GM19023 (cell line): Measurements from ENCODE around the gene SULT2A1.
"Not testable (repeated sequence)": the region's sequence is repeated elsewhere in the genome, so short reads cannot be mapped to it uniquely, and the experiment has no call there.

ENCODE experiments used
- ATAC-seq: cut with Tn5 transposase; IDR thresholded peaks from one replicate; pipeline ENCODE4 v1.9.1; 2021; ENCODE audit warnings: mild to moderate bottlenecking, moderate library complexity; ENCODE audit not compliant: unreplicated experiment

SULT2A1 gene

DNA sequence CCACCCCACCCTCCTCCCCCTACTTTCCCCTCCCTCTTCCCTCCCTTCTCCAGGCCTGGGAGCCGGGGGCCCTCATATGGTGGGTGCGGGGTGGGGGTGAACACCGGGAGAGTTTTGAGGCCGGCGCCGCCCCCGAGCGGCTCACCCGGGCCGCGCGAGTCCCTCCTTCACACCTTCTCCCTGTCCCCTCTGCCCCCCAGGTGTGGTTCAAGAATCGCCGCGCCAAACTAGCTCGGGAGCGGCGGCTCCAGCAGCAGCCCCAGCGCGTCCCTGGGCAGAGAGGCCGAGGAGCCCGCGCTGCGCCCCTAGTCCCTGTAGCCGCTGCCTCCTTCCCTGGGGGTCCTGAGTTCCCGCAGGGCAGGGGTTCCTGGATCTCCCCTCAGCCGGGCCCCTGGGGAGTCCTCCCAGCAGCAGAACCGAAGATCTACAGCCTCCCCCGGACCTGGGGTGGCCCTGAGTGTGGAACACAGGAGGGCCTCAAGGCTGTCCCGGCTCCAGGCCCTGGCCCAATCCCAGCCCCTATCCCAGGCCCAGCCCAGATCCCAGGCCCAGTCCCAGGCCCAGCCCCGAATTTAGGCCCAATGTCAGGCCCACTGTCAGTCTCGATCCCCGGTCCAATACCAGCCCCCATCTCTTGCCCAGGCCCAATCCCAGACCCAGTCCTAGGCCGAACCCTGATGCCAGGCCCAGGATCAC, 25.4 kb downstream of the SULT2A1 start:
- no peak for ATAC-seq

DNA sequence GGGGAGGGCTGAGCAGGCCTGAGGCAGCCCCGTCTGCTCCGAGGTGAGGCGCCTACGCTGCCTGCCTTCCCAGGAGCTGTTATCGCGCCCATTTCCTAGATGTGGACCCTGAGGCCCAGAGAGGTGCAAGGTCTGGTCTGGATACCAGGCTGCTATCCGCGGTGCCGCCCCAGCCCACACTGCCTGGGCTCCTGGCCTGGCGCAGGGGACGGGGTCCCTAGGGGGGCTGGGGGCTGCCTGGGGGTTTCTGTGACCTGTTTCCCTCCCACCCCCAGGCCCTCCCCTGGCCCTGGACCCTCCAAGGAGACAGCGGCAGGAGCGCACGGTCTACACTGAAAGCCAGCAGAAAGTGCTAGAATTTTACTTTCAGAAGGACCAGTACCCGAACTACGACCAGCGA, 26.3 kb downstream of the SULT2A1 start:
- ATAC-seq: not testable (repeated sequence)

DNA sequence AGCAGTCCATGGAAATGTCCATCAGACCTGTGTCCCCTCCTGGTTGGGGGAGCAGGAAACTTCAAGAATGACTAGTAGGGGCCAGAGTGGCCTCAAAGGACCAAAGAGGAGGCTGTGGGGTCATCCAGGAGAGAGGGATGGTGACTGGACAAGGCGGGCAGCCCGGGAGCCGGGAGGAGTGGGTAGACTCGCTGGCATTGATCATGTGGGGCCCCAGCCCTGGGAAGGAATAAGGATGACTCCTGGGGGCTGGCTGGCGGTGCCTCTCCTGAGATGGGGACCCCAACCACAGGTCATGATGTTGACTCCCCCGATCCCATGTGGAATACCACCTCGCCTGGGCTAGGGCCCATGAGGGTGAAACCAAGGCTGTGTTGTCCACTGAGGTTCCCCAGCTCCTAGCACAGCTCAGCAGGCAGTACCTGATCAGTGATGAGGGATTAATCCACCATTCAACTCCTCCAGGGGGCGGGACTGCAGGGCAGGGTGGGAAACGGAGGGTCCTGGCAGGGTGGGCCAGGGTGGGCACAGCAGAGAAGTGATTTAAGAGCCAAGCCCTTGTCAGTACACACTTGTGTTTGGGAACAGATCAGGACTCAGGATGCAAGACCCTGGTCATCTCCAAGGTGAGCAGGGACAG, 27.3 kb downstream of the SULT2A1 start, which contains the start of gene TPRX2:
TSS of gene TPRX2 (plus strand) at position 590 of the 640 bp plus-strand sequence. CDS start at position 602, 12 bp downstream.
- not testable (repeated sequence) for ATAC-seq

DNA sequence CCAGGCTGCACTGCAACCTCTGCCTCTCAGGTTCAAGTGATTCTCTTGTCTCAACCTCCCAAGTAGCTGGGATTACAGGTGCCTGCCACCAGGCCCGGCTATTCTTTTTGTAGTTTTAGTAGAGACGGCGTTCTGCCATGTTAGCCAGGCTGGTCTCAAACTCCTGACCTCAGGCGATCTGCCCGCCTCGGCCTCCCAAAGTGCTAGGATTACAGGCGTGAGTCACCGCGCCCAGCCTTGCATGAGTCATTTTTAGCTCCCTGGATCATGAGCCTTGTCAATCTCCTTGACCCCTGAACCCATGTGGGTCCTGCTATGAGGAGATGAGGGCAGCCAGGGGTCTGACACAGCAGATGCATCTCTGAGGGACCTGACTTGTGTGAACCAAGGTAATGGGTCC, 27.9 kb downstream of the SULT2A1 start:
- ATAC-seq: not testable (repeated sequence)

DNA sequence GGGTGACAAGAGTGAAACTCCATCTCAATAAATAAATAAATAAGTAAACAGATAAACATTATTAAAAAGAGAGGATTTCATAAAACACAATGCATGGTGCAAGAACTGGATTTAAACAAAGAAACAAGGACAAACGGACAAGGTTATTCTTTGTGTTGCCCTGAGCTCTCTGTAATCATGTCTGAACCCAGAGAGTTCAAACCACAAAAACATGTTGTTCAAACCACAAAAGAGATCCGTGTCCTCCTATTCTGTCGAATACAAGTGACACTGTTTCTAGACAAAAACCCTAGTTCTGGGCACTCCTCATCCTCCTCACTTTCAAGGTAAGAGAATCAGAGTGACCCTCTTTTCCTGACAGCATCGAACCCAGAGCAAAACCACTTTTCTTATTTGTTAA, 31.7 kb downstream of the SULT2A1 start:
- ATAC-seq: no peak

DNA sequence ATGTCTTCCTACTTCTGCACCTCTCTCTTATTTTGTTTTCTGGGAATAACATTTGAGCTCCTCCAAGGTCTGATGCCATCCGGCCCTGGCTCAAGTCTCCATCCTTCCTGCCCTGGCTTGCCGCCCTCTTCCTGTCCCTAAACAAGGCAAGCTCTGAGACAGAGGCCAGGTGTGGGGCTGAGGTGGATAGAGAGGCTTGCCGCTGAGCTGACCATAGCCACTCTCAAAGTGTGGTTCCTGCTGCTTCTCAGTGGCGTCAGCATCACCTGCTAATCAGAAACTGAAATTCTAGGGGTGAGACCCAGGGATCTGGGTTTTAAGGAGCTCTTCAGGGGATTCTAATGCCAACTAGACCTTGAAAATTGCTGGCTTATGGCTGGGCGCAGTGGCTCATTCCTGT, 33.1 kb downstream of the SULT2A1 start:
- no peak for ATAC-seq

DNA sequence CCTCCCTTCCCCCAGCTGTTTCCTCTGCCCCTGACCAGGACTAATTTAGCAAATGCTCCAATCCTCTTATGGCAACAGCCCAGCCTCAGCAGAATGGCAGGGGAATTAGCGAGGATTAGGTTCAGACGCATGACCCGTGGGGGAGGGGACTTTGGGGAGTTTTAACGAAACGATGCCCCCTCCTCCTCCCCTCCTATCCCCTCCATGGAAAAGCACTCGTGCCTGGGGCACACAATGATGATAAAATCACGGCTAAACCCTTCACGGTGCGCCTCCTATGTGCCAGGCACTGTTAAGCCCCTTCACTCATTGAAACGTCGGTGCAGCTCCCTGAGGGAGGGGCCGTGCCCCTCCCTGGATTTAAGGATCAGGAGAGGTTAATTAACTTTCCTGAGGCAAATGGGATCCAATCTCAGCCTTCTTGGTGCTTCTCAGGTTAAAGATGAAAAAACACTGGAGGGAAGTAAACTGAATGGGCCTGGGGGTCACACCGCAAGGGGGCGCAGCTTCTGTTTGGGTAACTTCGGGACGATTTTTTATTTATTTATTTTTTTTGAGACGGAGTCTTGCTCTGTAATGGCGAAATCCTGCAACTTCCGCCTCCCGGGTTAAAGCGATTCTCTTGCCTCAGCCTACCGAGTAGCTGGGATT, 37.2 kb downstream of the SULT2A1 start:
- ATAC-seq: no peak

DNA sequence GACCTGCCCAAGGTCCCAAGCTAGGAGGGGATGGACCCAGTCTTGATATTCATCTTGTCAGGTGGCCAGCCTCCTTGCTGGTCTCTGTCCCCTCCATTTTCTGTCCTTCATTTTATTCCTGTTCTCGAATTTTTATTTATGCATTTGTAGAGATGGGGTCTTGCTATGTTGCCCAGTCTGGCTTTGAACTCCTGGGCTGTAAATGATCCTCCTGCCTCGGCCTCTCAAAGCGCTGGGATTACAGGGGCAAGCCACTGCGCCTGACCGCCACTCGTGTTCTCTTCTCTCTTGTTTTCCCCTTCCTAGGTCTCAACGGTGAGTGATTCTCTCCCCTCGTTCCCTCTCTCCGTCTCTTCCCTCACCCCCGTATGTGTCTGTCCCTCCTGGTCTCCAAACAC, 37.7 kb downstream of the SULT2A1 start:
- no peak for ATAC-seq

DNA sequence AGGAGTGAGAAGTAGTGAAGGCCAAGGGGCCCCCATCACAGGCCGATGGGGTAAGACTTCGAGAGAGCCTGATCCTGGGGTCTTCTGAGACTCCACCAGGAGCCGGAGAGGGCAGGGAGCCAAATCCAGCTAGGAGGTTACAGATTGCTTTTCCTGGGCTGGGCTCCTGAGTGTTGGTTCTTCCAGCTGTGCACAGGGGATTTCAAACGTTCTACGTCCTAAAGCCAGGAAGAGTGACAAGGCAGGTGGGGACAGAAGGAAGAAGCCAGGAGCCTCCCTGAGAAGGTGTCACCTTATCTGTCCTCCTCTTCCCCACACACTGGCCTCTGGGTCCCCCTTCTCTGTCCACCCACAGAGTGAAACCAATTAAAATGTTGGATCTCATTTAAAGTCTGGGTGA, 43.2 kb downstream of the SULT2A1 start:
- no peak for ATAC-seq

DNA sequence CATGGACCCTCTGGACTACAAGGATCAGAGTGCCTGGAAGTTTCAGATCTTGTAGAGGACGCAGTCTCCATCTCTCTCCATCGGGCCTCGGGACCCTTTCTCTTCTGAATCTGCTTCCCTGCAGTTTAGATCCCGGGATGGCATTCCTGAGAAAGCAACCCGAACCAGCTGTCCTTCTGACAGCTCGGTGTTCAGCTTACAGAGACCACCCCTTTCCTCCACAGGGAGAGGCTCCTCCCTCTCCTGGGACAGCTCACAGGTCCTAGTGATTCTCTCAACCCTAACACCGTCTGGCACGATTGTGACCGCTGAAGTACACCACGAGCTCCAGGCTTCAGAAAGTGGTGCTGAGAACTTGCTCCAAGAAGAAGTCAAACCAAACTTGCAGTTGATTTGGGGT, 46.2 kb downstream of the SULT2A1 start:
- no peak for ATAC-seq

DNA sequence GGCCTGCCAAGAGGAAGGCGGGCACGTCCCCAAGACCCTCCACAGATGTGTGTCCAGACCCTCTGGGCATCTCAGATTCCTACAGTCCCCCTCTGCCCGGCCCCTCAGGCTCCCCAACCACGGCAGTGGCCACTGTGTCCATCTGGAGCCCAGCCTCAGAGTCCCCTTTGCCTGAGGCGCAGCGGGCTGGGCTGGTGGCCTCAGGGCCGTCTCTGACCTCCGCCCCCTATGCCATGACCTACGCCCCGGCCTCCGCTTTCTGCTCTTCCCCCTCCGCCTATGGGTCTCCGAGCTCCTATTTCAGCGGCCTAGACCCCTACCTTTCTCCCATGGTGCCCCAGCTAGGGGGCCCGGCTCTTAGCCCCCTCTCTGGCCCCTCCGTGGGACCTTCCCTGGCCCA, 46.7 kb downstream of the SULT2A1 start:
- no peak for ATAC-seq

DNA sequence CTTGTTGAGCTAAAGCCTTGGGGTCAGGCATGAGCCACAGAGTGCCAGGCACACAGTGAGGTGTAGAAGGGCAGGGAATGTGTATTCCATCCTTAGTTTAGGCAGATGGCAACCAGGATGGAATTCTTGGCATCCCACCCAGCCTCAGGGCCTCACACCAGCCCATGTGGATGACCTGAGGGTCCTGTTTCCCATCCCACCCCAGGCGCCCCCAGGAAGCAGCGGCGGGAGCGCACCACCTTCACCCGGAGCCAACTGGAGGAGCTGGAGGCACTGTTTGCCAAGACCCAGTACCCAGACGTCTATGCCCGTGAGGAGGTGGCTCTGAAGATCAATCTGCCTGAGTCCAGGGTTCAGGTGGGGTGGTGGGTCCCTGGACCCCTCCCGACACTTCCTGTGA, 50.1 kb downstream of the SULT2A1 start:
- ATAC-seq: no peak

DNA sequence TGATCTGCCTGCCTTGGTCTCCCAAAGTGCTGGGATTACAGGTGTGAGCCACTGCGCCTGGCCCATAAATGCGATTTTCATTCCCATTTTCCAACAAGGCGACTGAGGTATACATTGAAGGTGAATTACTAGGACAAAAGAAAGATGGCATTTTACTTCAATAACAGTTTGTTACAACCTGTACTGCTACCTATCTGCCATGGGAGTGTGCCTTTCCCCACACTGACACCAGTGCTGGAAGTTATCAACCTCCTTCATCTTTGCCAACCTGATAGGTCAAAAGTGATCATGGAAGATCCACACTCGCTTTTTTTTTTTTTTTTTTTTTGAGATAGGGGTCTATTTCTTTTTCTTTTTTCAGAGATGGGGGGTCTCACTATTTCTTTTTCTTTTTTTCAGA, 53.4 kb downstream of the SULT2A1 start:
- no peak for ATAC-seq

DNA sequence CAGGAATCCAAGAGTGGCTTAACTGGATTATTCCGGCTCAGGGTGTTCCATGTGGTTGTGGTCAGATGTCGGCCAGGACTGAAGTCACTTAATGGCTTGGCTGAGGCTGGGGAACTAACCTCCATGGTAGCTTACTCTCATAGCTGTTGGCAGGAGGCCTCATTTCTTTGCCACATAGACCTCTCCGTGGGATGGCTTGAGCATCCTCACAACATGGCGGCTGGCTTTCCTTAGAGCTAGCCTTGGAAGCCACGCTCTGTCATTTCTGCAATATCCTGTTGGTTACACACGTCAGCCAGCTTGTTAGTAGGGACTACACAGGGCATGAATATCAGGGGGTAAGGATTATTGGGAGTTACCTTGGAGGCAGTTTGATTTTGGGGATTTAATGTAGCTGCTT, 59.3 kb downstream of the SULT2A1 start:
- no peak for ATAC-seq

DNA sequence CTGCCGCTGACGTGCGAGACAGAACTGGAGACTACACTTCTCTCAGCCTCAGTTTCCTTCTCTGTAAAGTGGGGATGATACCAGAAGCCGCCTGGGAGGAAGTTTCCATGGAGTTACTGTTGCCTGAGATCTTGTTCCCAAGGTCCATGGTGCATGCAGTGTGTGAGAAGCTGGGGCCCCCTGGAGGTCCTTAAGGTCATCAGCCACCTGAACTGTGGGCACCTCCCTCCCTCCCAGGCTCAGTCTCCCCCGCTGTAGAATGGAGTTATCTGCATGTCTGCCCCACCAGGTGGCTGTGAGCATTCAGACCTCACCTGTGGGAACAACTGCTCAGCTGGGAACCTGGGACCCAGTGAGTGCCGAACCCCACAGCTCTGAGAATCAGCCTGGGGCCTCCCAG, 61.7 kb downstream of the SULT2A1 start:
- ATAC-seq: no peak

DNA sequence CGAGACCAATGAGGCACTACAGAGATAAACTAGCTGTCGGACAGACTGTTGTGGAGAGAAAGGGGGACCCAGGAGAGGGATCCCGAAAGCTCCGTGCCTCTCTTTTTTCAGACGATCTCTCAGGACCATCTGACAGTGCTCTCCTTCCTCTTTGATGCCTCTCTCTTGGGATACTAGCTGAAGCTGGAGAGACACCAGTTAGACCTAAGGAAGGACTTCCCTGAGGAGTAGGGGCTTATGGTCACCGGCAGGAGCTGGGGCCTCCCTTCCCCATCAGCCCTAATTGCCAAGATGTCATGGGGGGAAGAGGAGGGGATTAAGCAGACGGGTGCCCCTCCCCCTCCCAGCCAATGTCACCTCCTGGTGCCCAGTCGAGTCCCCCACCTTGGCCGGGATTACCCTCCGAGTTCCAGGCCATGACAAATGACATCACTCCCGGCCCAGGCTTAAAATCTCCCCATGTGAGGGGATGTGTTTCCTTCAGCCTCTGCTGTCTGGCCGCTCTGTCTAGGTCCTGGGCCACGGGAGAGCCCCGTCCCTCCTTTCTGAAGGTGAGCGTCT, 64.6 kb downstream of the SULT2A1 start, which contains the start of gene CRX:
TSS of gene CRX (plus strand) at position 478 of the 561 bp plus-strand sequence. CDS start 12,507 bp downstream, outside the sequence.
- no peak for ATAC-seq
